ENCODE data around the gene CCDC194. TPM values are rescaled to one million over a fixed set of nuclear protein-coding genes. Genes with fewer than 3 reads are reported as not detected.
A peak's percentile ranks its signal among the peaks of the same experiment; 100 is the strongest.

Gene CCDC194
- polyA plus RNA-seq, 3 donors: 2.3 to 7.1 (median 2.9) TPM

DNA sequence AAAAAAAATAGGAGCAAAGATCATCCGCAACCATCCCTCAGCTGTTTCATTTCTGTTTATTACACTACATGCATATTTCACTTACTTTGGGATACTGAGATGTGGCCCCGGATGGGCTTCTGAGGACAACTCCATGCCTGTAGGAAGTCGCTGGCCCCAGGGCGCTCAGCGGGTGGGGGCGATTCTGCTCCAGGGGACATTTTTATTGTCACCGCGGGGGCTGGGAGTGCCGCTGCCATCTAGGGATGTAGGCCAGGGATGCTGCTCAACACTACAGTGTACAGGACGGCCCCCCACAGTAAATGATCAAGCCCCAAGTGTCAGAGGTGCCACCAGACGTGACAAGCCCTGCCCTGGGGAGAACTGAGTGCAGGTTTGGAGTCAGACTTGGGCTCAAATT is 17.8 kb upstream of the CCDC194 start:
- DNase-seq (ENCODE audit: extremely low read depth in 1 of 11, low read depth in 9 of 11, low spot score in 4 of 11): no peak

DNA sequence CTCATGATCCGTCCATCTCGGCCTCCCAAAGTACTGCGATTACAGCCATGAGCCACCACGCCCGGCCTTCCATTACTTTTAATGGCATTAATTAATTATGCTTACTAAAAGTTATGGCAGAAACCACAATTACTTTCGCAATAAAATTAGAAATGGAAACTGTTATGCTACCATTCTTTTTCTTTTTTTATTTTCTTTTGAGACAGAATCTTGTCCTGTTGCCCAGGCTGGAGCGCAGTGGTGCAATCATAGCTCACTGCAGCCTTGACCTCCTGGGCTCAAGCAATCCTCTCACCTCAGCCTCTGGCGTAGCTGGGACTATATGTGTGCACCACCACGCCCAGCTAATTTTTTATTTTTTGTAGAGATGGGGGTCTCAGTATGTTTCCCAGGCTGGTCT is 16.0 kb upstream of the CCDC194 start:
- no peak for DNase-seq (ENCODE audit: extremely low read depth in 1 of 11, low read depth in 9 of 11, low spot score in 4 of 11)

DNA sequence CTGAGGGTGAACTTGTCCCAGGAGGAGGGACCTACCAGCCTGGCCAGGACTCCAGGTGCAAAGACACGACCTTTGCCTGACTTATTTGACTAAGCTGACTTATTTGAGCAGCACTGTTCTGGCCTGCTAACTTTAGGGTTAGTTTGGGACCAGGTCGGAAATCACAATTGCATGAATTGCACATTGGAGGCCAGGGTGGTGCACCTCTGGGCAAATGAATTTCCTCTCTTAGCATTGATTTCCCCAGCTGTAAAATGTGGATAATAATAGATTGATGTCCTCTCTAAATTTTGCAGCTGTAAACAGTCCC is 12.8 kb upstream of the CCDC194 start:
- DNase-seq (ENCODE audit: extremely low read depth in 1 of 11, low read depth in 9 of 11, low spot score in 4 of 11): no peak

DNA sequence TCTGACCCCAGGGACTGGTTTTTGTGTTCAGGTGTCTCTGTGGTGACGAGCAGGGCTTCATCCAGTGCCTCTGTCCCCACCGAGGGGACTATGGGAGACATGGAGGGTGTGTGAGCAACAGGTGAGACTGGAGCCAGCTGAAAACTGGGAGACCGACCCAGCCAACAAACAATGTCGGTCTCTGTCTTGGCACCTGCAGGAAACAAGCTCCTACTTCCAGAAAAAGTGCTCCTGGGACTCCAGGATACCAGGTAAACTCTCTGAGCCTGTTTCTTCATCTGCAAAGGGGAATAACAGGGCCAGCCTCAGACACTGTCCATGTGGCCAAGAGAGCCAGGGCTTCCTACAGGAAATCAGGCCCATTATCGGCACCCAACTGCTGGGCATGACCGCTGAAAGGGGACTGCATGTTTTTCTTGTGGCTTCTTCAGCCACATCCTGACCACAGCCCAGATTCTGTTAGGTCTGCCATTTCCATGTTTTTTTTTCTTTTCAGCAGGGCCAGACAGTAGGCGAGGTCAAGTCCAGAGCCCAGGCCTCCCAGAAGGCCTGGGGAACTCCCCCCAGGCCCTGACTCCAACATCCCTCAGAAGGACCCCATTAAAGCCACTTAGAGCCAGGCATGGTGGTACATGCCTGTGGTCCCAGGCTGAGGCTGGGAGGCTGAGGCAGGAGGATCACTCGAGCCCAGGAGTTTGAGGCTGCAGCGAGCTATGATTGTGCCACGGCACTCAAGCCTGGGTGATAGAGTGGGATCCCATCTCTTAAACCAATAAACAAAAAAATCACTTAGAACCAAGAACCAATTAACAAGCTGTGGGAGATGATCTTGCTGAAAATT is 12.3 kb upstream of the CCDC194 start:
- no peak for DNase-seq (ENCODE audit: extremely low read depth in 1 of 11, low read depth in 9 of 11, low spot score in 4 of 11)

DNA sequence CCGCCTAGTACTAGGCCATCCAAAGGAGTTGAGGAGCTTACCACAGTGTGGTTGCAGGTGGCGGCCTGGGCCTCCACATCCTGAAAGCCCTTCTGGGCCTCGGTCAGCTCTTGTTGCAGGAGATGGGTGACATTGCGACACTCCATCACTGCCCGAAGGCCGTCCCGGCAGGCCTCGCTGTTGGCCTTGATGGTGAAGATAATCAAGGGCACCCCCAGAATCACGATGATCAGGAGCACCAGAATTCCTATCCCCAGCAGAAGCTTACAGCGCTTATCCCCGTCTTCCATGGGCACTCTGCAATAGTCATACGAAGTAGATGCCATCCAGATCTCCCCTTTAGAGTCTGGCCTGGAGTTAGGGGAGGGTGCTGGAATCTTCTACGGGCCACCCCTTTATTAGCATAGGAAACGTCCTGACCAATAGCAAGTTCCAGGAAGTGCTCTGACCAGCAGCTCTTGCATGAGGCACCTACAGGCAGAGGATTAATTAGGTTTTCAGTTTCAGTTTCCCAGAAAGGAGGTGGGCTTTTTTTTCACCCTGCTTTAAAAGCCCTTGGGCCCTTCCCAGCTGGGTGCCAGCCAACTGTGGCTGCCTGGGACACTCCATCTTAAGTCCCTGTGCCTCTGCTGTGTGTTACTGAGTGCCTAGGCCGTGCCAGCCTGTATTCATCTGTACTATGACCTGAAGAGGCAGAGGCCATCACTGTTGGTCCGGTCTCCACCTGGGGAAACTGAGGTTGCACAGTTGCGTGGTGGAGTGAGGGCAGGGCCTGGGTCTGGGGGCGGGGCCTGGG is 11.5 kb upstream of the CCDC194 start, which contains the start of gene BST2:
TSS of gene BST2 (minus strand) at position 381 of the 796 bp plus-strand sequence. CDS start at position 326, 55 bp downstream.
- peak in 1 of 11 donors; percentile 80 for DNase-seq (ENCODE audit: extremely low read depth in 1 of 11, low read depth in 9 of 11, low spot score in 4 of 11)

DNA sequence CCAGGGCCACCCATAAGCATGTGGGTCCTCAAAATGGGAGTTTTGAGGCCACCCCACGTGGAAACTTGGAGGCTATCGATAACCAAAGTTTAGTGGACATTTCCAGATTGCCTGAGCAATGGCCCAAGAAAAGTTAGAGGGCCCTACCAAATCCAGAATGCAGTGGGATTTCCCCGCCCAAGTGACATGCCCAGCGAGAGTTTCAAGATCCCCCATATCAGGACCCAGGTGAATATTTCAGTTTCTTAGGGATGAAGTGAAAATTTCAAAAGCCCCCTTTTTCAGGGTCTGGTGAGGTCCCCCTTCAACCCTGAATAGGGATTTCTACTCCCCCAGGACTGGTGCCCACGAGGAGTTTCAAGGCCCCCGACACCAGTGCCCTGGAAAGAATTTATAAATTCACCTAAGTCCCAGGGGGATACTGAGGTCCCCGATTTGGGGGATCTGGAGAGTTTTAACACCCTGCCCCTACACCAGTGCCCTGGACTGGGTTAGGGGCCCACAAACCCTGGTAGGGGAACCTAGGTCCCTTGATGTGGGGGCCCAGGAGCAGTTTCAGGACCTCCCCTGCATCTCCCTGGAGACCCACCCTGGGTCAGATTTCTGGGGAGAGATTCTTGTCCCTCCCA is 10.7 kb upstream of the CCDC194 start:
- no peak for DNase-seq (ENCODE audit: extremely low read depth in 1 of 11, low read depth in 9 of 11, low spot score in 4 of 11)

DNA sequence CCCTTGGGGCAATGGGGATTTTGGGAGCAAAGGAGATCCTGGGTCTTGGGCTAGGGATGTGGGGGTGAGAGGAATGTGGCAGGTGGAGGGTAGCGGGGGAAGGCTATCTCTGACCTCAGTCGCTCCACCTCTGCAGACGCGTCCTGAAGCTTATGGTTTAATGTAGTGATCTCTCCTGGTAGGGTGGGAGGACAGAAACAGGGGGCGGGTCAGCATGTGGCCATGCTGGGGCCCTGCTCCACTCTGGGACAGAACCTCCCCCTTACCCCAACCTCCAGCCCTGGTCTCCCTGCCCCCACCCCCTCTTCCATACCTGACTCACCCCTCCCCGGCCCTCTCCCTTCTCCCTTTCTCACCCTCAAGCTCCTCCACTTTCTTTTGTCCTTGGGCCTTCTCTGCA is 10.0 kb upstream of the CCDC194 start:
- DNase-seq (ENCODE audit: extremely low read depth in 1 of 11, low read depth in 9 of 11, low spot score in 4 of 11): no peak

DNA sequence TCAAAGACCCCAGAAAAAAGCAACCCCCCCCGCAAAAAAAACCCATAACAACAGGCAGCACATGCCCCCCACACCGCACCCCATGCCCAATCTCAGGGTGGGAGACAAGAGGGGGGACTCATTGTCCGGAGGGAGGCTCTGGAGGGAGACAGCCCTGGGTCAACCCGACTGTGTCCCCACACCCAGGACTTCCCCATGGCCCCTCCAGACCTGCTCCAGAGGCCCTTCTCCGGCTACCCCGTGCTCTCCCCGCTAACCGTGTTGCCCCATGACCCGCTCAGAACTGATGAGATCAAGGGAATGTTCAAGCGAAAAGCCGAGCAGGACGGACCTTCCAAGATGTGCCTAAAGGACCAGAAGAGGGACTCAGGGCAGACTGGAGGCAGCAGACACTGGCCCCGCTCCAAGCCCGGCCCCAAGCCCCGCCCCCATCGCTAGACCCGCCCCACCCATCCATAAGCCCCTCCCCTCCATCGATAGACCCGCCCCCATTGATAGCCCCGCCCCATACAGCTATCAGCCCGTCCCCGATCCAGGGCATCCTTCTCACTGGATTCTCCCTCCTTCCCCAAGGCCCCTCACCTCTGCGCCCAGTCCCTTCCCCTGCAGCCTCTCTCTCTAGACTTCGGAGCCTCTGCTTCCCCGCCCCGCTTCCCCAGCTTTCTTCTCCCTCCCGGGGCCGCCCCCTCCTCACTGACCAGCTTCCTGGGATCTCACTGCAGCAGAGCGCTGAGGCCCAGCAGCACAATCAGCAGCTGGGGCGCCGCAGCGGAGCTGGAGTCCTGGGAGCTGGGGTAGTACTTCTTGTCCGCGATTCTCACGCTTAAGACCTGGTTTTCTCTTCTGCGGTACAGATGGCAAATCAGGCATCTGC is 9.2 kb upstream of the CCDC194 start:
- DNase-seq (ENCODE audit: extremely low read depth in 1 of 11, low read depth in 9 of 11, low spot score in 4 of 11): no peak

DNA sequence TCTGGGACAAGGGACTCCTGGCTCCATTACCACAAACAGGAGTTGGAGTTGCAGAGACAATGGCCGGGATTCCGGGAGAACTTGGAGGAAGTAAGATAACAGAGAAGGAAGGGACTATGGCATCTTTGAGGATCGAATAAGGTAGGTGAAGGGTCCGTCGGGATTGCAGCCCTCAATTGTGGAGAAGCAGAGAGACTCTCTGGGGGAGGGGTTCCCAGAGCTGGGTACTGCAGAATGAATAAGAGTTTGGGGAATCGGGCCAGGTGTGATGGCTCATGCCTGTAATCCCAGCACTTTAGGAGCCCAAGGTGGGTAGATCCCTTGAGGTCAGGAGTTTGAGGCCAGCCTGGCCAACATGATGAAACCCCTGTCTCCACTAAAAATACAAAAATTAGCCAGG is 7.6 kb upstream of the CCDC194 start:
- no peak for DNase-seq (ENCODE audit: extremely low read depth in 1 of 11, low read depth in 9 of 11, low spot score in 4 of 11)

DNA sequence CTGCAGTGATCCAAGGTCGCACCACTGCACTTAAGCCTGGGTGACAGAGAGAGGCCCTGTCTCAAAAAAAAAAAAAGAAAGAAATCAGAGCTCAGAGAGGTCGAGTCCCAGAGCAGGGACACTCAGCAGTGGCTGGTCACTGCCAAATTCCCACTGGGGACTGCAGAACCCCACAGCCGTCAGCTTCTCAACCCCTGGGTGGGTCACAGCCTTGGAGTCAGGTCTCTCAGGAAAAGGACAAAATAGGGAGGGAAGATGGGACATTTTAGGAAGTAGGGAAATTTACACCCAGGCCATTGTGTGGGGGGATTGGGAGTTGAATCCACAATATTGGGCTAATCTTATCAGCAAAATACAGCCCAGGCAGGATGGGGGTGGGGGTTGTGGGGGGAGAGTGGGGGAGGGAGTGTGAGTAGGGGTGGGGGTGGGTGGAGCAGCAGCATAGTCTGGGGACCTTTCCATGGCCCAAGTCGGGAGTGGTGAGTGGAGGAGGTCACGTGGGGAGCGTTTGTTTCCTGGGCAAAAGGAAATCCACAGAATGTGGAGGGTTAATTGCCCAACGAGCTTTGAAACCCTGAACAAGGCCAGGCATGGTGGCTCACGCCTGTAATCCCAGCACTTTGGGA is 5.0 kb upstream of the CCDC194 start:
- DNase-seq (ENCODE audit: extremely low read depth in 1 of 11, low read depth in 9 of 11, low spot score in 4 of 11): no peak

DNA sequence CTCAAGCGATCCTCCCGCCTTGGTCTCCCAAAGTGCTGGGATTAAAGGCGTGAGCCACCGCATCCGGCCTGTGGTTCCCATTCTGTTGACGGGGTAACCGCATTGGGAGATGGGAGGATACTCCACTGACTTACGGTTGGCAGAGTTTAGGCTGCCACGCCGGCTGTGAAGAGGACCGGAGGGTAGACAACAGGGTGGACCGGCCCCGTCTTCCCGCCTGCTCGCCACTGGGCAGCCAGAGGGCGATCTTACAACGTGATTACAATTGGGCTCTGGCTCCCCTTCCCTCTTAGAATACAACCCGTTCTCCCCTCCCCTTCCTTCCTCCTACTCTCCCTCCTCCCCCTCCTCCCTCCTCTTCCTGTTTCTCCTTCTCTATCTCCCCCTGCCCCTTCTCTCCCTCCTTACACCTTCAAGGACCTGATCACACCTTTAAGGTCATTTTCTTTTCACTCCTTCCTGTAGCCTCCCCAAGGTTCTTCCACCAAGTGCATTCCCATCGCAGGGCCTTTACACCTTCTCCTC is 957 bp upstream of the CCDC194 start:
- DNase-seq (ENCODE audit: extremely low read depth in 1 of 11, low read depth in 9 of 11, low spot score in 4 of 11): no peak

DNA sequence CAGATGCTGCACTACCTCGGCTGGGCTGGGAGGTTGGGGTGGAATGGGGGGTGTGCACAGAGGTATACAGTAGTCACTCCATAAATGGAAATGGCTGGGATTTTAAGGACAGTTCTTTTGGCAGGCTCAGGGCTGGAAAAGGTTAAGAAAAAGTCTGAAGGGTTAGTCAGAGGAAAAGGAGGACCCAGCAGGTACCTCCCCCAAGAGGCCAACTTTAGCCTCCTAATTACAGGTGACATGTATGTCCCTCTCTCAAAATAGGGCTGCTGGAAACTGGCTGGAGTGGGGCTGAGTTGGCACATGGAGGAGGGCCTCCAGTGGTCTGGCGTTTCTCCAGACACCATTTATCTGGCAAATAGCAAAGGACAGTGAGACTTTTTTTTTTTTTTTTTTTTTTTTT is 994 bp downstream of the CCDC194 start:
- no peak for DNase-seq (ENCODE audit: extremely low read depth in 1 of 11, low read depth in 9 of 11, low spot score in 4 of 11)

DNA sequence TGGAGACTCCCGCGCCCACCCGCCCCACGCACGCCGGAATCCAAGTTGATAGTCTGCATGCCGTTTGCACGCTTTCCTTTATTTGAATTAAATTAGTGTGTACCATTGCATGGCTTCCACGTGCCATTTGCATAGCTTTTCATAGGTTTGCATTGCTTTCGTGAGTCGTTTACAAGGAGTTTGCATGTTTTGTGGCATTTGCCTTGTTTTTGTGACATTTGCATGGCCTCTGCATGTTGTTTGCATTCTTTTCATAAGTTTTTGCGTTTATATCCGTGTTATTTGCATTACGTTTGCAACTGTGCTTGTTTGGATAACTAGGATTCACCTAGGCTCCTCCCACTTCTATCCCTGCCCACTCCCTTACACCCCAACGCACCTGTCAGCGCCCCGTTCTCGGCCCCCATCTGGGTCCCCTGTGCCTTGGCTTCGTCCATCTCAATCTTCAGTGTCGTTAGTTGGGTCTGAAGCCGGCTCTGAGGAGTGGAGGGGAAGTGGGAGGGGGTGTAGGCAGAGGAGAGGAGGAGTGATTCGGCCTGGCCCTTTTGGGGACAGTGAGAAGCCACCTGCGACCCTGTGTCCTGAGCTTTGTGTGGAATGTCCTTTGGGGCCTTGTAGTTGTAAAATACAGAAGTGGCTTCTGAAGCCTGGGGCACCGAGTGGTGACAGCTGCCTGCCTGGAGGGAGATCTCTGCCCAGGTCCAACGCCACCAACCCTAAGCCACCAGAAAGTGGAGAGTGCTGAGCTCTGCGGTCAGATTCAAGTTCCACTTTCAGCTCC is 2.4 kb downstream of the CCDC194 start:
- no peak for DNase-seq (ENCODE audit: extremely low read depth in 1 of 11, low read depth in 9 of 11, low spot score in 4 of 11)

DNA sequence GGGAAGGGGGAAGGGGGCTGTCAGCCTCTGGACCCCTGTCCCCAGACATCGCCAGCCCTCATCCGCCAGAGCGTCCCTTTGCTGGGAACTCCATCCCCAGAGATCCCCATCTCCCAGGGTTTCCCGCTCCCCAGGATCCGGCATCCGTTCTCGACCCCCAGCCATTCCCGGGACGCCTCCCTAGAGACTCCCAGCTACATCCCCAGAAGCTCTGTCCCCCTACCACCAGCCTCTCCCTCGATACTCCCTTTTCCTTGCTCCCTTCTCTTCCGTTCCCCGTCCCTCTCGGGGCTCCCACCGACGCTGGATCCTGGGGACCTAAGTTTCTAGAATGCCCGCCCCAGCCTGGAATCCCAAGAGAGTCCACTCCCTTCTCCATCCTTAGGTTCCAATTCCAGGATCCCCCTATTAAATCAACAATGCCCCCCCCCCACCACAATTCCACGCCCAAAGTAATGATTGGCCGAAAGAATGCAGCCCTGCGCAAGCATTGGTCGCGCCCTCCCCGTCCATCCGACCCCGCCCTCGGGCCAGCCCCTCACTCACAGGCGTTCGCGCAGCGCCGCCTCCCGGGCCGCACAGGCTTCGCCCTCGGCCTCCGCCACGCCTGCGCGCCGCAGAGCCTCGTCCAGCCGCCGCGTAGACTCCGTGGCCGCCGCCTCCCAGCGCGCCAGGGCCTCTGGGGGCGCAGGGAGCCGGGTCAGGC is 3.2 kb downstream of the CCDC194 start:
- peak in 10 of 11 donors; percentile 83 to 95 (median 93) for DNase-seq (ENCODE audit: extremely low read depth in 1 of 11, low read depth in 9 of 11, low spot score in 4 of 11)

DNA sequence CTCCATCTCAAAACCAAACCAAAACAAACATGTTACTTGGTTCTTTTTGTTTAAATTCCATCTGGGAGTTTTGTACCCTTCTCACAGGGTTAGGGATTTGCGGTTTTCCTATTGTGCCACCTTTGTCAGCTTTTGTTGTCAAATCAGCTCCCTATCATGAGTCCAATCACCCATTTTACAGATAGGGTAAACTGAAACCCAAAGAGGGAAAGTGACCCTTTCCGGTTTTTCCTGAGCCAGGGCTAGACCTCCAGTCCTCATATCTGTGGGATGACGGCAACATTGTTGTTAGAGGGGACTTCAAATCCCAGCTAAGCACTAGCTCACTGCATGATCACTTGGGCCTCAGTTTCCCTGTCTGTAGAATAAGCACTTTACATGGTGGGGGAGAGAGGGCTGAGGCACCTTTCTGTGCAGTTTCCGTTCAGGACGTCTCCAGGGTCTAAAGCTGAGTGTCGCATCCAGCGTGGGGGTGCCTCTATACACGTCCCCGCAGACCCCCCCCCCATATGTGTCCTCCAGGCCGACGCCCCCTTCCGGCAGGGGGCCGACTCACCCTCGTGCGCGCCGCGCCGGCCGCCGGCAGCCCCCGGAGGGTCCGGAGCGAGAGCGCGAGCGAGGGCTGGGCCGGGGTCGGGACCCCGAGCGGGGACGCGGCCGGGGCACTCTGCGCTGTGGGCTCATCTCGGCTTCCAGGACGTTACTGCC is 3.9 kb downstream of the CCDC194 start:
- no peak for DNase-seq (ENCODE audit: extremely low read depth in 1 of 11, low read depth in 9 of 11, low spot score in 4 of 11)

DNA sequence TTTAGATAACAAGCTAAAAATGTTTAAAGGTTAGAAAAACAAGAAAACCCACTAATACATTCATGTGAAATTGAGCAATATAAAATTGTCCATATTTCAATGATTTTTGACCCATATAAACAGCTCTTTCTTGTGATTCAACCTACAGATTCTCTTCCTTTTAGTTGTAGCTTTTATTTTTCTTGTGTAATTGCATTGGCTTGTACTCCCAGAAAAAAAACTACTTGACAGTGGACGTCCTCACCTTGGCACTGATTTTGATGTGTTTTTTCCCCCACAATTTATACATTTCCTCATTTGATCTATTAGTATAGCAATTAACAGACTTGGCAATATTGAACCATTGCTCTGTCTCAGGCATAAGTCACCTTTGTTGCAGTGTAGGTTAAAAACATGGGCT is 4.7 kb downstream of the CCDC194 start:
- DNase-seq (ENCODE audit: extremely low read depth in 1 of 11, low read depth in 9 of 11, low spot score in 4 of 11): no peak
